Spleen (tissue), 13 donors: ENCODE results near the gene PMPCB. TPM values are rescaled to one million over a fixed set of nuclear protein-coding genes. Genes with fewer than 3 reads are reported as not detected.
A peak's percentile ranks its signal among the peaks of the same experiment; 100 is the strongest.
"Not testable (repeated sequence)": the region's sequence is repeated elsewhere in the genome, so short reads cannot be mapped to it uniquely, and the experiment has no call there.

Experiments
- DNase-seq: peaks from one replicate; pipeline ENCODE4 v3.0.0-alpha.2; 2020
- H3K27ac ChIP-seq, 8 donors: fragments of 200-600 bp; sonication (generic) in 7 of 8; 1 replicate in 4 of 8; 2 replicates in 4 of 8; pipeline versions ENCODE4 v1.5.0 to v1.8.0; 2016 to 2021; ENCODE audit warnings: inconsistent platforms in 4 of 8, mild to moderate bottlenecking in 4 of 8, moderate library complexity in 1 of 8
- H3K27me3 ChIP-seq, 7 donors: fragments of 200-600 bp; sonication (generic) in 6 of 7; replicated peaks in 1 of 7; 1 replicate in 4 of 7; 2 replicates in 3 of 7; pipeline versions ENCODE4 v1.5.0 to v1.8.0; 2016 to 2021; ENCODE audit warnings: inconsistent platforms in 3 of 7, mild to moderate bottlenecking in 1 of 7
- H3K36me3 ChIP-seq, 6 donors: fragments of 200-600 bp; sonication (generic) in 5 of 6; 1 replicate in 4 of 6; 2 replicates in 2 of 6; pipeline versions ENCODE4 v1.5.0 to v1.8.0; 2016 to 2021; ENCODE audit warnings: inconsistent platforms in 2 of 6
- H3K4me1 ChIP-seq, 6 donors: fragments of 200-600 bp; sonication (generic) in 5 of 6; 1 replicate in 3 of 6; 2 replicates in 3 of 6; pipeline versions ENCODE4 v1.5.0 to v1.8.0; 2016 to 2021; ENCODE audit warnings: inconsistent platforms in 3 of 6
- H3K4me3 ChIP-seq, 8 donors: fragments of 200-600 bp; sonication (generic) in 7 of 8; 1 replicate in 4 of 8; 2 replicates in 4 of 8; pipeline versions ENCODE4 v1.5.0 to v1.8.0; 2016 to 2021; ENCODE audit warnings: inconsistent platforms in 4 of 8, mild to moderate bottlenecking in 4 of 8, moderate library complexity in 2 of 8
- H3K9me3 ChIP-seq, 8 donors: fragments of 200-600 bp; sonication (generic) in 7 of 8; 1 replicate in 4 of 8; 2 replicates in 4 of 8; pipeline versions ENCODE4 v1.5.0 to v1.8.0; 2016 to 2021; ENCODE audit warnings: inconsistent platforms in 4 of 8
- POLR2A ChIP-seq, 3 donors: fragments of 450-650 bp; IDR thresholded peaks; one replicate each; pipeline ENCODE4 v1.5.1; 2017; ENCODE audit warnings: antibody characterized with exemption in 3 of 3, mild to moderate bottlenecking in 1 of 3
- POLR2AphosphoS5 ChIP-seq, 3 donors: sonication (generic); formaldehyde crosslinking; IDR thresholded peaks; one replicate each; pipeline ENCODE4 v1.5.1; 2017; ENCODE audit warnings: antibody characterized with exemption in 3 of 3
- WGBS, 5 donors: extraction: QIAGEN DNeasy Blood & Tissue Kit in 3 of 5; methylation state at CpG; one replicate each; pipeline versions ENCODE4 v1.1.5 to v1.1.7; 2013 to 2018; 5-methylcytosine and 5-hydroxymethylcytosine counted together
- intact Hi-C: fragments of 100-400 bp; cut with DNase I; formaldehyde crosslinking; loops from one replicate; pipeline ENCODE4 v1.15.0; 2023; ENCODE audit warnings: low total_unique reads
- long read RNA-seq, 2 donors: transcript quantifications; one replicate each; lab custom pipeline, GENCODE V29; 2026
- polyA plus RNA-seq, 3 donors: library from polyadenylated mRNA; stranded (reverse); fragments of 200-250 nt; gene quantifications; one replicate each; pipeline ENCODE4 v1.2.1, GENCODE V29; 2013
- total RNA-seq, 7 donors: library from RNA; depleted of rRNA in 3 of 7; stranded (reverse); fragments of >200 nt in 3 of 7; fragmentation: NEBNext Ultra II Directional in 4 of 7; extraction: Animal tissue kit (Norgen Biotek cat#: 25700) in 4 of 7; gene quantifications; one replicate each; pipeline versions ENCODE4 v1.1.0 to v1.2.1, GENCODE V29; 2016 to 2021
- TF ChIP-seq, protein P1 (sequence below), 11 experiments: fragments of 200-600 bp in 7 of 11; fragments of 450-650 bp in 4 of 11; sonication (generic) in 4 of 11; IDR thresholded peaks in 8 of 11; conservative IDR thresholded peaks in 3 of 11; 1 replicate in 7 of 11; 2 replicates in 4 of 11; pipeline versions ENCODE4 v1.4.0 to v1.8.0; 2016 to 2021; ENCODE audit warnings: antibody characterized with exemption in 11 of 11, inconsistent platforms in 4 of 11, mild to moderate bottlenecking in 1 of 11
- donor health status: healthy with polysubstance abuse.
- donor health status: DM: no; HTN: no; CAD: no; lungs with moderate emphysema.
- donor health status: DM: no; HTN: no; CAD: no.
- donor health status: Bipolar disorder and iron deficiency.
- donor health status: healthy.
- donor health status: DM: no; HTN: no; CAD: no.
- donor health status: DM: yes; HTN: yes; CAD: no.

Gene PMPCB, protein sequence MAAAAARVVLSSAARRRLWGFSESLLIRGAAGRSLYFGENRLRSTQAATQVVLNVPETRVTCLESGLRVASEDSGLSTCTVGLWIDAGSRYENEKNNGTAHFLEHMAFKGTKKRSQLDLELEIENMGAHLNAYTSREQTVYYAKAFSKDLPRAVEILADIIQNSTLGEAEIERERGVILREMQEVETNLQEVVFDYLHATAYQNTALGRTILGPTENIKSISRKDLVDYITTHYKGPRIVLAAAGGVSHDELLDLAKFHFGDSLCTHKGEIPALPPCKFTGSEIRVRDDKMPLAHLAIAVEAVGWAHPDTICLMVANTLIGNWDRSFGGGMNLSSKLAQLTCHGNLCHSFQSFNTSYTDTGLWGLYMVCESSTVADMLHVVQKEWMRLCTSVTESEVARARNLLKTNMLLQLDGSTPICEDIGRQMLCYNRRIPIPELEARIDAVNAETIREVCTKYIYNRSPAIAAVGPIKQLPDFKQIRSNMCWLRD
- 10 to 100 TPM; 46.5 to 58.5 (median 48.9) TPM for total RNA-seq
- 10 to 100 TPM; 42.3 to 54.5 (median 49.2) TPM for polyA plus RNA-seq
- long read RNA-seq, donor 1, transcript PMPCB-201 (13 exons, 2,472 nt), result major isoform, 8 of 74 reads
- long read RNA-seq, donor 1, partial matches to known transcripts, result 63 of 74 reads
- long read RNA-seq, donor 1, other reads (novel, unspliced or antisense), result 0 of 74 reads
- long read RNA-seq, donor 2, transcript PMPCB-202 (12 exons, 1,714 nt), result minor isoform, 6 of 79 reads
- long read RNA-seq, donor 2, transcript PMPCB-201 (13 exons, 2,472 nt), result major isoform, 14 of 79 reads
- long read RNA-seq, donor 2, partial matches to known transcripts, result 59 of 79 reads
- long read RNA-seq, donor 2, other reads (novel, unspliced or antisense), result 0 of 79 reads

- H3K4me1 ChIP-seq, result peaks cover 15 to 52% (median 31%) of the 10 kb centered on the region in 6 donors
- WGBS, 5 donors, result 2 to 5% (median 3%) methylated on average over 39 to 52 of the region's 52 CpGs
- peak within 1 kb of the TSS; percentile 82 to 93 (median 88) for H3K27ac ChIP-seq
- DNase-seq, result peak; percentile 99
- peak within 1 kb of the TSS; percentile 69 to 99 (median 93) for H3K4me3 ChIP-seq
- TF ChIP-seq, protein P1, sequence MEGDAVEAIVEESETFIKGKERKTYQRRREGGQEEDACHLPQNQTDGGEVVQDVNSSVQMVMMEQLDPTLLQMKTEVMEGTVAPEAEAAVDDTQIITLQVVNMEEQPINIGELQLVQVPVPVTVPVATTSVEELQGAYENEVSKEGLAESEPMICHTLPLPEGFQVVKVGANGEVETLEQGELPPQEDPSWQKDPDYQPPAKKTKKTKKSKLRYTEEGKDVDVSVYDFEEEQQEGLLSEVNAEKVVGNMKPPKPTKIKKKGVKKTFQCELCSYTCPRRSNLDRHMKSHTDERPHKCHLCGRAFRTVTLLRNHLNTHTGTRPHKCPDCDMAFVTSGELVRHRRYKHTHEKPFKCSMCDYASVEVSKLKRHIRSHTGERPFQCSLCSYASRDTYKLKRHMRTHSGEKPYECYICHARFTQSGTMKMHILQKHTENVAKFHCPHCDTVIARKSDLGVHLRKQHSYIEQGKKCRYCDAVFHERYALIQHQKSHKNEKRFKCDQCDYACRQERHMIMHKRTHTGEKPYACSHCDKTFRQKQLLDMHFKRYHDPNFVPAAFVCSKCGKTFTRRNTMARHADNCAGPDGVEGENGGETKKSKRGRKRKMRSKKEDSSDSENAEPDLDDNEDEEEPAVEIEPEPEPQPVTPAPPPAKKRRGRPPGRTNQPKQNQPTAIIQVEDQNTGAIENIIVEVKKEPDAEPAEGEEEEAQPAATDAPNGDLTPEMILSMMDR (IDR thresholded peaks at IDR 0.05 in 8 of 11, conservative IDR thresholded peaks at IDR 0.05 in 3 of 11), result peak; percentile 94 to 99 (median 98)
- TF ChIP-seq POLR2AphosphoS5 (IDR thresholded peaks at IDR 0.05) (peak; percentile 86 to 92 (median 92)), POLR2A (IDR thresholded peaks at IDR 0.05) (no peak)
- no peaks in the 10 kb centered on the region for H3K27me3 ChIP-seq
- intact Hi-C loops, result no loop called here
- H3K36me3 ChIP-seq, result peaks cover 2 to 37% (median 32%) of the 10 kb centered on the region in 6 donors
- no peaks in the 10 kb centered on the region for H3K9me3 ChIP-seq
These were observed at the start of gene PMPCB for GRCh38 chr7:103296901-103297836. Gene PMPCB (plus strand): TSS chr7:103297435. CDS start chr7:103297460, 25 bp downstream.

DNA sequence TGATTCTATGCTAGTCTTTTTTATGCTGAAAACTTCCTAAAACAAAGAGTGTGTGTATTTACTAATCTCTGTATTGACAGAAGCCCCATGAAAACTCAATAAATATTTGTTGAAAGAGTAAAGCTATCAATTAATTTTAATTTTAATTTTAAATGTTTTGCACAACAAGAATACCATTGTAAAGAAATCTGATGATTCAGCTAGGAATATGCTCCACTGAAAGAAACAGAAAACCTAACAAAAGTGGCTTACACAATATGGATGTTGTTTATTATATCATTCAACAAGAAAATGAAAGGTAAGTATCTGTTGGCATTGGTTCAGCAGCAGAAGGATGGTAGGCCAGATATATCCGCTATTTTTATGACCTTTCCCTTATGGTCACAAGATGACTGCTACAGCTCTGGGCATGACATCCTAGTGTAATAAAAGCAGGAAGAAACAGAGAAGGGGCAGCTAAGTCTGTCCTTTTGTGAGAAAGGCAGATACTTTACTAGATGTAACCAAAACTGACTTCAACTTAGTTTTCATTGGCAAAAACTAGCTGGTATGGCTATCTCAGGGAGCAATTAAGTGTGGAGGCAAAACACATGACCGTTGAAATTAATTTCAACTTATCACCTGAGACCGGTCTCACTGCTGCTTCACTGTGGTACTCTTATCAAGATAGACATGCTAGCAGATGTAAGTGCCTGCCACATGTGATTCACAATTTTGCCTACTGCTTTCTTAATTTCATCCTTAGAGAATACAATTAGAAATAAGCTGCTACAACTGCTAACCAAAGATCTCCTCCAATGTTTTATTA, 43.3 kb upstream of the PMPCB start:
- H3K36me3 ChIP-seq, H3K9me3 ChIP-seq, DNase-seq, H3K4me3 ChIP-seq, H3K27ac ChIP-seq, intact Hi-C loops, H3K4me1 ChIP-seq, H3K27me3 ChIP-seq: not testable (repeated sequence)
- 56 to 79% (median 70%) methylated on average over 3 of the region's 3 CpGs for WGBS, 5 donors

- 85 to 91% (median 89%) methylated on average over 2 of the region's 2 CpGs for WGBS, 5 donors
- H3K27ac ChIP-seq, DNase-seq, H3K4me1 ChIP-seq, H3K27me3 ChIP-seq, H3K36me3 ChIP-seq, H3K9me3 ChIP-seq, intact Hi-C loops, H3K4me3 ChIP-seq: not testable (repeated sequence)
These were observed 33.2 kb upstream of the PMPCB start for GRCh38 chr7:103264054-103264453.

- H3K9me3 ChIP-seq, intact Hi-C loops, H3K4me3 ChIP-seq, H3K36me3 ChIP-seq, DNase-seq, H3K4me1 ChIP-seq, H3K27ac ChIP-seq, H3K27me3 ChIP-seq: not testable (repeated sequence)
- 48 to 82% (median 60%) methylated on average over 2 of the region's 2 CpGs for WGBS, 5 donors
These were observed 31.0 kb upstream of the PMPCB start for GRCh38 chr7:103266229-103266628.

DNA sequence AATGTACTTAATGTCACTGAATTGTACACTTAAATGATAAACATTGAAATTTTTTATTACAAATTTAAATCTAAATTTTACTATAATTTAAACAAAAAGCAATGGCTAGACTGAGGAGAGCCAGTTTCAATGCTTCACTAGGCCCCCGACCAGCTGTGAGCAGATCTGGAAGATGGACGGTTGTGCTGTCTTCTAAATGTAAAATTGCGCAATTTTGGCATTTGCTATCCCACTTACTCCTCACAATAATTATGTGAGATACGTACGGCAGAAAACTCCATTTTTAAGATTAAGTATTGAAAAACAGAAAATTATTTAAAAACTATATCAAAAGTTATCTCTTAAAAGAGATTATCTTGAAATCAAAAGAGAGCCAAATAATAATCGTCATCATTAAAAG, 23.9 kb upstream of the PMPCB start:
- H3K36me3 ChIP-seq, H3K27me3 ChIP-seq, H3K4me3 ChIP-seq, intact Hi-C loops, H3K4me1 ChIP-seq, DNase-seq, H3K27ac ChIP-seq, H3K9me3 ChIP-seq: not testable (repeated sequence)
- WGBS, 5 donors, result 89 to 92% (median 91%) methylated on average over 6 of the region's 6 CpGs

GRCh38 chr7:103274867-103275266, 22.4 kb upstream of the PMPCB start:
- H3K27ac ChIP-seq, DNase-seq, H3K27me3 ChIP-seq, H3K36me3 ChIP-seq, intact Hi-C loops, H3K9me3 ChIP-seq, H3K4me3 ChIP-seq: not testable (repeated sequence)
- H3K4me1 ChIP-seq, result peaks cover 0 to 10% (median 9%) of the 10 kb centered on the region in 6 donors
- WGBS, 5 donors, result 95 to 100% (median 98%) methylated on average over 4 to 24 of the region's 24 CpGs

DNA sequence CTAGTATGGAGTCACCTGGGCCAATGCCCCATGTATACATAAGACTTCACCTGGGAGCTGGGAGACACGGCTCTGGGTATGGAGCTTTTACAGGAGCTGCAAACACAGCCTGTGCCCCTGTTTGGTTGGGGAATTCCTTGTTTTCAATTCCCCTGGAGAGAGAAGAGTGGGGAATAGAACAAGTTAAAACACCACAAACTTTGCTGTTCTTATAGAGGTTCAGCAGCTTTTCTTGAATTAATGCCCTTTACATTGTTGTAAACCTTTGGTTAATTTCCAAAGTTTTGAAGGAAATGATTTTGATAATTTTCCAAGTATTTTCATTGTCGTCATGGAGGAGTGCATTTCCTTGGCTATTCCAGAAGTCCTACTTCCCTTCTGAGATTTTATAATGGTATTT, 19.0 kb upstream of the PMPCB start:
- peaks cover 0 to 24% (median 18%) of the 10 kb centered on the region in 6 donors for H3K4me1 ChIP-seq
- H3K27ac ChIP-seq, intact Hi-C loops, DNase-seq, H3K4me3 ChIP-seq, H3K9me3 ChIP-seq, H3K36me3 ChIP-seq, H3K27me3 ChIP-seq: not testable (repeated sequence)
- WGBS, 5 donors, result 70 to 81% (median 75%) methylated on average over 2 of the region's 2 CpGs

DNA sequence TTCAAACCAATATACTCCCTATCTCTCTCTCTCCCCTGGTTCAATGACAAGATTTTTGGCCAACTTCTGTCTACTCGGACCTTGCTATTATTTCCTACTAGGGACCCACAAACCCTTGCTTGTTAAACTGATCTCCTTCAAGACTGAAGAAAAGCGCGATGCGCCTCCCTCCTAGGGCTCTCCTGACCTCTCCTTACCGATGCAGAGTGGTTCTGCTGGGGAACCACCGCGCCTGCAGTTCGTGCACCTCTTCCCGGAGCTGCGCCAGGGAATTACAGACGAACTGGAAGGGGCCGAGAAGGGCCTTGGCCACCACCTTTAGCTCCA, 17.6 kb upstream of the PMPCB start:
- peaks cover 0 to 24% (median 18%) of the 10 kb centered on the region in 6 donors for H3K4me1 ChIP-seq
- peak overlapping the region in 4 of 8 donors; percentile 38 to 83 (median 74) for H3K27ac ChIP-seq
- intact Hi-C loops, H3K36me3 ChIP-seq, H3K9me3 ChIP-seq, H3K27me3 ChIP-seq, DNase-seq: not testable (repeated sequence)
- WGBS, 5 donors, result 0 to 2% (median 2%) methylated on average over 12 of the region's 12 CpGs
- peak overlapping the region; percentile 24 to 91 (median 69) for H3K4me3 ChIP-seq
